Neural progenitor cell (in vitro differentiated cells): ENCODE data around the gene SCN1B. TPM values are rescaled to one million over a fixed set of nuclear protein-coding genes. Genes with fewer than 3 reads are reported as not detected.

Experiments
- DNase-seq: peaks from one replicate; pipeline ENCODE4 v3.0.0-alpha.2; 2016; ENCODE audit warnings: low spot score
- H2AFZ ChIP-seq: fragments of 200-600 bp; sonication (generic); replicated peaks from 2 replicates; pipeline ENCODE4 v1.6.1; 2016; ENCODE audit warnings: antibody characterized with exemption
- H3F3A ChIP-seq: fragments of 200-600 bp; sonication (generic); 2 replicates; pipeline ENCODE4 v1.6.1; 2016; ENCODE audit warnings: antibody characterized with exemption, low read depth
- H3K27ac ChIP-seq: fragments of 200-600 bp; sonication (generic); 2 replicates; pipeline ENCODE4 v1.5.1; 2016; ENCODE audit warnings: mild to moderate bottlenecking
- H3K27me3 ChIP-seq: fragments of 200-600 bp; sonication (generic); 2 replicates; pipeline ENCODE4 v1.6.1; 2016; ENCODE audit warnings: mild to moderate bottlenecking, moderate library complexity
- H3K36me3 ChIP-seq: fragments of 200-600 bp; sonication (generic); 2 replicates; pipeline ENCODE4 v1.5.1; 2016
- H3K4me1 ChIP-seq: fragments of 200-600 bp; sonication (generic); 2 replicates; pipeline ENCODE4 v1.6.1; 2016; ENCODE audit warnings: mixed run types
- H3K4me2 ChIP-seq: fragments of 200-600 bp; sonication (generic); 2 replicates; pipeline ENCODE4 v1.6.1; 2016
- H3K4me3 ChIP-seq: fragments of 200-600 bp; sonication (generic); 2 replicates; pipeline ENCODE4 v1.5.1; 2016
- H3K79me2 ChIP-seq: fragments of 200-600 bp; sonication (generic); 2 replicates; pipeline ENCODE4 v1.6.1; 2016; ENCODE audit warnings: low read depth
- H3K9ac ChIP-seq: fragments of 200-600 bp; sonication (generic); 2 replicates; pipeline ENCODE4 v1.6.1; 2016
- H3K9me3 ChIP-seq: fragments of 200-600 bp; sonication (generic); 2 replicates; pipeline ENCODE4 v1.5.1; 2016; ENCODE audit warnings: low read depth
- H4K20me1 ChIP-seq: fragments of 200-600 bp; sonication (generic); 2 replicates; pipeline ENCODE4 v1.6.1; 2016; ENCODE audit warnings: low read depth
- H3K27ac Mint-ChIP-seq: 3 replicates; pipeline ENCODE4 v1.8.0; 2021; ENCODE audit warnings: mixed read lengths
- H3K27me3 Mint-ChIP-seq: 2 replicates; pipeline ENCODE4 v1.8.0; 2022; ENCODE audit warnings: low read depth, mild to moderate bottlenecking, inconsistent platforms, moderate library complexity, mixed read lengths; ENCODE audit not compliant: insufficient read depth
- H3K36me3 Mint-ChIP-seq: 3 replicates; pipeline ENCODE4 v1.8.0; 2021; ENCODE audit warnings: mixed read lengths
- H3K4me1 Mint-ChIP-seq: 3 replicates; pipeline ENCODE4 v1.8.0; 2021; ENCODE audit warnings: mixed read lengths
- H3K4me3 Mint-ChIP-seq: 3 replicates; pipeline ENCODE4 v1.8.0; 2021; ENCODE audit warnings: mild to moderate bottlenecking, moderate library complexity, mixed read lengths
- H3K9me3 Mint-ChIP-seq: 3 replicates; pipeline ENCODE4 v1.8.0; 2020; ENCODE audit warnings: mixed read lengths
- EZH2 ChIP-seq: fragments of 200-600 bp; sonication (generic); IDR thresholded peaks from 2 replicates; pipeline ENCODE4 v1.6.1; 2017; ENCODE audit warnings: antibody characterized with exemption, mild to moderate bottlenecking, moderate library complexity
- EZH2phosphoT487 ChIP-seq: fragments of 200-600 bp; sonication (generic); IDR thresholded peaks from 2 replicates; pipeline ENCODE4 v1.6.1; 2017; ENCODE audit warnings: antibody characterized with exemption
- total RNA-seq: library from RNA; depleted of rRNA; stranded (reverse); fragments of >200 nt; gene quantifications from 2 replicates; pipeline ENCODE4 v1.2.3, GENCODE V29; 2015; ENCODE audit warnings: low replicate concordance
- TF ChIP-seq, protein P1 (sequence below): fragments of 200-600 bp; sonication (generic); IDR thresholded peaks from 2 replicates; pipeline ENCODE4 v1.5.1; 2017; ENCODE audit warnings: antibody characterized with exemption, mild to moderate bottlenecking

The SCN1B gene
- total RNA-seq, 1 donor from 2014 or later = 2.2 TPM

DNA sequence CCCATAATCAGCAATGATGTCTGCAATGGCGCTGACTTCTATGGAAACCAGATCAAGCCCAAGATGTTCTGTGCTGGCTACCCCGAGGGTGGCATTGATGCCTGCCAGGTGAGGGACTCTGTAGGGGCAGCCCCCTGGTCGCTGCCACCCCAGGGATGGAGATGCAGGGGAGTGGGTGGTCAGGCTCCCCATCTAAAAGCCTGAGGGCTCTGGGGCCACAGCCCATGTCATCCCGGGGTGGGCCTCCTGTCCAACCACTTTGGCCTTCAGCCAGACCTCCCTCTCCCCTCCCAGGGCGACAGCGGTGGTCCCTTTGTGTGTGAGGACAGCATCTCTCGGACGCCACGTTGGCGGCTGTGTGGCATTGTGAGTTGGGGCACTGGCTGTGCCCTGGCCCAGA lies 35.3 kb downstream of the SCN1B start:
- Histone ChIP-seq H3F3A (peaks cover 20% of the 10 kb centered on the region), H3K4me1 (peaks cover 14% of the 10 kb centered on the region), H3K79me2 (no peaks in the 10 kb centered on the region), H3K4me2 (no peak overlapping the region), H3K9me3 (no peaks in the 10 kb centered on the region), H4K20me1 (no peaks in the 10 kb centered on the region), H3K27ac (no peak overlapping the region), H3K36me3 (no peaks in the 10 kb centered on the region), H3K4me3 (no peak overlapping the region), H2AFZ (no peak overlapping the region), H3K27me3 (peaks cover 17% of the 10 kb centered on the region), H3K9ac (no peak overlapping the region)
- no peak overlapping the region for H3K4me3 Mint-ChIP-seq
- H3K36me3 Mint-ChIP-seq = no peaks in the 10 kb centered on the region
- peaks cover 4% of the 10 kb centered on the region for H3K9me3 Mint-ChIP-seq
- peaks cover 4% of the 10 kb centered on the region for H3K27me3 Mint-ChIP-seq
- no peak for DNase-seq
- H3K4me1 Mint-ChIP-seq = peaks cover 14% of the 10 kb centered on the region
- TF ChIP-seq EZH2 (no peak), EZH2phosphoT487 (no peak)
- TF ChIP-seq, protein P1, sequence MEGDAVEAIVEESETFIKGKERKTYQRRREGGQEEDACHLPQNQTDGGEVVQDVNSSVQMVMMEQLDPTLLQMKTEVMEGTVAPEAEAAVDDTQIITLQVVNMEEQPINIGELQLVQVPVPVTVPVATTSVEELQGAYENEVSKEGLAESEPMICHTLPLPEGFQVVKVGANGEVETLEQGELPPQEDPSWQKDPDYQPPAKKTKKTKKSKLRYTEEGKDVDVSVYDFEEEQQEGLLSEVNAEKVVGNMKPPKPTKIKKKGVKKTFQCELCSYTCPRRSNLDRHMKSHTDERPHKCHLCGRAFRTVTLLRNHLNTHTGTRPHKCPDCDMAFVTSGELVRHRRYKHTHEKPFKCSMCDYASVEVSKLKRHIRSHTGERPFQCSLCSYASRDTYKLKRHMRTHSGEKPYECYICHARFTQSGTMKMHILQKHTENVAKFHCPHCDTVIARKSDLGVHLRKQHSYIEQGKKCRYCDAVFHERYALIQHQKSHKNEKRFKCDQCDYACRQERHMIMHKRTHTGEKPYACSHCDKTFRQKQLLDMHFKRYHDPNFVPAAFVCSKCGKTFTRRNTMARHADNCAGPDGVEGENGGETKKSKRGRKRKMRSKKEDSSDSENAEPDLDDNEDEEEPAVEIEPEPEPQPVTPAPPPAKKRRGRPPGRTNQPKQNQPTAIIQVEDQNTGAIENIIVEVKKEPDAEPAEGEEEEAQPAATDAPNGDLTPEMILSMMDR = no peak
- no peak overlapping the region for H3K27ac Mint-ChIP-seq

DNA sequence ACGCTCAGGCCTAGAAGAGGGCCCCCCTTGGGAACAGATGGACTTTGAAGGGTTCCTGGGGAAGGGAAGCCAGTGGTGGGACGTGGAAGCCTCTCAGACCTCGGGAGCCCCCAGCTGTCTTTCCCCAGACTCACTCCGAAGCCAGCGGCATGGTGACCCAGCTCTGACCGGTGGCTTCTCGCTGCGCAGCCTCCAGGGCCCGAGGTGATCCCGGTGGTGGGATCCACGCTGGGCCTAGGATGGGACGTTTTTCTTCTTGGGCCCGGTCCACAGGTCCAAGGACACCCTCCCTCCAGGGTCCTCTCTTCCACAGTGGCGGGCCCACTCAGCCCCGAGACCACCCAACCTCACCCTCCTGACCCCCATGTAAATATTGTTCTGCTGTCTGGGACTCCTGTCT lies 35.9 kb downstream of the SCN1B start:
- no peak overlapping the region for H3K27ac ChIP-seq
- Mint-ChIP-seq H3K36me3 (no peaks in the 10 kb centered on the region), H3K9me3 (peaks cover 4% of the 10 kb centered on the region)

DNA sequence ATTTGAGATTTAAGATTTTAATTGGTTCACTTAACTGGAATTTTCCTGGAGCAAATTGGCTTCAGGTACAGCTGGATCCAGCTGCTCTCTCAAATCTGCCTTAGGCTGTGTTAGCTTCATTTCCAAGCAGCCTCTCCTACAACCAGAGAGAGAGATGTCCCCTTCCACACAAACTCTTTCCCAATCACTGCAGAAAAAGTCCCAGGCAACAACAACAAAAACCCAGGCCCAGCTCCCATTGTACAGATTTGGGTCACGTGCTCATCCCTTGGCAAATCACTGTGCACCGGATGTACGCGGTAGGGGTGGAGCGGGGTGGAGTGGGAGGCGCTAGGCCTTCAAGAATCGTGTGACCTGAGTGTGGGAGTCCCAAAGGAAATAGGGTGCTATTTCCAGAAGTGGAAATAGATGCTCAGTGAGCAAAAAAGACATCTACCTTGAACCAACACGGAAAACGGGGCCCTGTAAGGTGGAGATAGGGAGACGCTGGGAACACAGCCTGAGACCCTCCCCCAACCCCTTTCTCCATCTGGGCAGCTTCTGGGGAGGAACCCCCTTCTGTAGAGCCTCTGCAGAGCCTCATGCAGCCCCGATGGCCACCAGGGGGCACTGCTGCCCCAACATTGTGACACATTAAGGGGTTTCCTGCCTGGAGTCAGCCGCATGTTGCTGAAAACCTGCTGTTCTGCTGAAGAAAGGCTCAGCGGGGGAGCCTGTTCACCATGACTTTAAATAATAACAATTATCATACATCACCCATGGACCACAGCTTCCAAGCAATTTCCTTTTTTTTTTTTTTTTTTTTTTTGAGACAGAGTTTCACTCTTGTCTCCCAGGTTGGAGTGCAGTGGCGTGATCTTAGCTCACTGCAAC lies 36.7 kb downstream of the SCN1B start:
- H3K36me3 Mint-ChIP-seq = no peaks in the 10 kb centered on the region
- H3K27ac ChIP-seq = no peak overlapping the region
- no peak overlapping the region for H3K4me3 Mint-ChIP-seq
- H3K36me3 ChIP-seq = no peaks in the 10 kb centered on the region
- H4K20me1 ChIP-seq = no peaks in the 10 kb centered on the region
- DNase-seq = peak; percentile 92
- peaks cover 17% of the 10 kb centered on the region for H3K27me3 ChIP-seq
- no peaks in the 10 kb centered on the region for H3K9me3 ChIP-seq
- H3K9me3 Mint-ChIP-seq = peaks cover 4% of the 10 kb centered on the region
- no peak overlapping the region for H3K4me3 ChIP-seq
- TF ChIP-seq EZH2 (no peak), EZH2phosphoT487 (no peak)
- TF ChIP-seq, protein P1 = peak; percentile 88
- H3K9ac ChIP-seq = no peak overlapping the region
- H3K79me2 ChIP-seq = no peaks in the 10 kb centered on the region
- peaks cover 20% of the 10 kb centered on the region for H3F3A ChIP-seq
- H3K27me3 Mint-ChIP-seq = peaks cover 4% of the 10 kb centered on the region
- no peak overlapping the region for H3K4me2 ChIP-seq
- no peak overlapping the region for H2AFZ ChIP-seq
- peaks cover 14% of the 10 kb centered on the region for H3K4me1 ChIP-seq
- H3K27ac Mint-ChIP-seq = no peak overlapping the region
- peaks cover 14% of the 10 kb centered on the region for H3K4me1 Mint-ChIP-seq

More for the DNA sequence above, 35.9 kb downstream of the SCN1B start:
- H3K27me3 ChIP-seq = peaks cover 17% of the 10 kb centered on the region
- Mint-ChIP-seq H3K27me3 (peaks cover 4% of the 10 kb centered on the region), H3K27ac (no peak overlapping the region), H3K4me3 (no peak overlapping the region), H3K4me1 (peaks cover 14% of the 10 kb centered on the region)
- H3K4me2 ChIP-seq = no peak overlapping the region
- no peak overlapping the region for H3K4me3 ChIP-seq
- TF ChIP-seq EZH2 (no peak), EZH2phosphoT487 (no peak)
- TF ChIP-seq, protein P1 = no peak
- H3K9me3 ChIP-seq = no peaks in the 10 kb centered on the region
- no peak overlapping the region for H2AFZ ChIP-seq
- H4K20me1 ChIP-seq = no peaks in the 10 kb centered on the region
- no peak overlapping the region for H3K9ac ChIP-seq
- H3K79me2 ChIP-seq = no peaks in the 10 kb centered on the region
- H3K4me1 ChIP-seq = peaks cover 14% of the 10 kb centered on the region
- H3F3A ChIP-seq = peaks cover 20% of the 10 kb centered on the region
- no peak for DNase-seq
- H3K36me3 ChIP-seq = no peaks in the 10 kb centered on the region
